Measurements from ENCODE around the gene IQCH. TPM values are rescaled to one million over a fixed set of nuclear protein-coding genes. Genes with fewer than 3 reads are reported as not detected.
"Not testable (repeated sequence)": the region's sequence is repeated elsewhere in the genome, so short reads cannot be mapped to it uniquely, and the experiment has no call there.

IQCH gene
- total RNA-seq, 2 experiments from 2014 or later: 0.98 to 1.9 TPM

DNA sequence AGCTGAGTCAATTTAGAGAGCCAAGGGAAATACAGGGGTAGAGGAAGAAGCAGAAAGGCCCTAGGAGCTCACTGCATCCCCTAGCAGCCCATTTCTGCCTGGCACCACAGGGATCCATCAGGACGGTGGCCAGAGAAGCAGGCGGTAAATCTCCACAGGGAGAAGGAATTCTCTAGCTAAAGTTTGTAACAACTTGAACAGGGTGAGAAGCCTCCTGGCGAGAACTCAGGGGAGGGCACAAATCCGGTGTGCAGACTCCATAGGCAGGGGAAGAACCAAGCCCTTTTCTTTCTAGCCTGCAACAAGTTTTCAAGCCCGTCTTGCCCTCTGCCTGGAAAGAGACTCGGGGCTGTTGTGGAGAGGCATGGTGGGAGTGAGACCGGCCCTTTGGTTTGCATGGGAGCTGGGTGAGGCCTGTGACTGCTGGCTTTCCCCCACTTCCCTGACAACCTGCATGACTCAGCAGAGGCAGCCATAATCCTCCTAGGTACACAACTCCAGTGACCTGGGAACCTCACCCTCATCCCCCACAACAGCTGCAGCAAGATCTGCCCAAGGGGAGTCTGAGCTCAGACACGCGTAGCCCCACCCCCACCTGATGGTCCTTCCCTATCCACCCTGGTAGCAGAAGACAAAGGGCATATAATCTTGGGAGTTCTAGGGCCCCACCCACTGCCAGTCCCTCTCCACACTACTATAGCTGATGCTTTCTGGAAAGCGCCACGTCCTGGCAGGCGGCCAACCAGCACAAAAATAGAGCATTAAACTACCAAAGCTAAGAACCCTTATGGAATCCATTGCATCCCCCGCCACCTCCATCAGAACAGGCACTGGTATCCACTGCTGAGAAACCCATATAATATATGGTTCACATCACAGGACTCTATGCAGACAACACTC lies 182.0 kb downstream of the IQCH start:
- H3K4me3 Mint-ChIP-seq; H3K9me3 Mint-ChIP-seq (ENCODE audit: low read depth); H3K27ac Mint-ChIP-seq; DNase-seq; H3K27me3 Mint-ChIP-seq; H3K36me3 Mint-ChIP-seq; H3K4me1 Mint-ChIP-seq; ATAC-seq: not testable (repeated sequence)
- CTCF ChIA-PET: interaction anchor here (1.8 kb wide), 1 partner anchor 490 kb away, joined by 4 read pairs; no protein-coding TSS in a partner anchor

DNA sequence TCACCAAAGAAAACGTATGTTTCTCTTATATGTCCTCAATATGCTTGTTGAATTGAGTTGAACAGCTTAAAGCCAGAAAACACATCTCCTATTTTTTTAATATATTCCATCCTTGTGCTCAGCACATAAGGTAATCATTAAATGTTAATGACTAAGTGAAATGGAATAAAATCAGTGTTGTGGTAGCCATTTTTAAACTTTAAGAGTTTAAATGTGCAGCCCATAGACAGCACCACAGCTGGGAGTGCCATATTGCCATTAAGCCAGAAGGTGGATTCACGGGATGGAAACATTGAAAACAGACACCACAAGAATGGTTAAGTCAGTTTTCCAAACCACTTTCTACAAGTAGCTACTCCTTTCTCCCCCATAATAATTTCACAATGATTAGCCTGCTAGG lies 189.5 kb downstream of the IQCH start:
- no peak overlapping the region for H3K27ac Mint-ChIP-seq
- no peaks in the 10 kb centered on the region for H3K27me3 Mint-ChIP-seq
- CTCF ChIA-PET: interaction anchor here (1.0 to 1.1 kb wide), 2 partner anchors 12 to 13 kb away, joined by 3 read pairs; no protein-coding TSS in a partner anchor
- ATAC-seq: no peak
- no peak overlapping the region for H3K4me3 Mint-ChIP-seq
- no peaks in the 10 kb centered on the region for H3K36me3 Mint-ChIP-seq
- no peak for DNase-seq
- no peaks in the 10 kb centered on the region for H3K4me1 Mint-ChIP-seq
- peaks cover 2% of the 10 kb centered on the region for H3K9me3 Mint-ChIP-seq (ENCODE audit: low read depth)

DNA sequence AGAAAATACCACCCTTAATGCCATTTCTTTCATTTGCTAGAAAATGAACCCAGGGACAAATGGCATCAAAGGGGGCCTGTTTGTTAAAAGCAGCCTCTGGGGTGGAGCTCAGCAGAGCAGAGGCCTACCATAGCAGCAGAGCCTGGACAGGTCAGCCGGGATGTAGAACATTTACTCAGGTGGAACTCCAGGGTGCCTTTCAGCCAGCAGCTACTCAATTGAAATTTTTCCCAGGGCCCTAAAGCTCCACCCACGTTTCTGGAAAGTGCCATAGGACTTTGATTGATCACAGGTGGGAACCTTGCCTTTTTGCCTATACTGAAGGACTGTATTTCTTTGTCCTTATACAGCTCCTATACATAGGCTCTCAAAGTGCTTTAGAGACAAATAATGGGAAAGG lies 191.9 kb downstream of the IQCH start:
- Mint-ChIP-seq H3K27ac (no peak overlapping the region), H3K36me3 (no peaks in the 10 kb centered on the region), H3K9me3 (ENCODE audit: low read depth) (peaks cover 2% of the 10 kb centered on the region), H3K4me3 (no peak overlapping the region), H3K27me3 (no peaks in the 10 kb centered on the region), H3K4me1 (no peaks in the 10 kb centered on the region)
- CTCF ChIA-PET: interaction anchor here (0.8 to 2.1 kb wide), 2 partner anchors 11 to 141 kb away, joined by 3 to 7 read pairs; no protein-coding TSS in a partner anchor
- DNase-seq (no peak), ATAC-seq (no peak)

DNA sequence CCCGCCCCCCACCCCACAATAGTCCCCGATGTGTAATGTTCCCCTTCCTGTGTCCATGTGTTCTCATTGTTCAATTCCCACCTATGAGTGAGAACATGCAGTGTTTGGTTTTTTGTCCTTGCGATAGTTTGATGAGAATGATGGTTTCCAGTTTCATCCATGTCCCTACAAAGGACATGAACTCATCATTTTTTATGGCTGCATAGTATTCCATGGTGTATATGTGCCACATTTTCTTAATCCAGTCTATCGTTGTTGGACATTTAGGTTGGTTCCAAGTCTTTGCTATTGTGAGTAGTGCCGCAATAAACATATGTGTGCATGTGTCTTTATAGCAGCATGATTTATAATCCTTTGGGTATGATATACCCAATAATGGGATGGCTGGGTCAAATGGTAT lies 193.8 kb downstream of the IQCH start:
- H3K27me3 Mint-ChIP-seq; H3K4me3 Mint-ChIP-seq; CTCF ChIA-PET; H3K4me1 Mint-ChIP-seq; DNase-seq; H3K27ac Mint-ChIP-seq; ATAC-seq; H3K9me3 Mint-ChIP-seq (ENCODE audit: low read depth); H3K36me3 Mint-ChIP-seq: not testable (repeated sequence)

DNA sequence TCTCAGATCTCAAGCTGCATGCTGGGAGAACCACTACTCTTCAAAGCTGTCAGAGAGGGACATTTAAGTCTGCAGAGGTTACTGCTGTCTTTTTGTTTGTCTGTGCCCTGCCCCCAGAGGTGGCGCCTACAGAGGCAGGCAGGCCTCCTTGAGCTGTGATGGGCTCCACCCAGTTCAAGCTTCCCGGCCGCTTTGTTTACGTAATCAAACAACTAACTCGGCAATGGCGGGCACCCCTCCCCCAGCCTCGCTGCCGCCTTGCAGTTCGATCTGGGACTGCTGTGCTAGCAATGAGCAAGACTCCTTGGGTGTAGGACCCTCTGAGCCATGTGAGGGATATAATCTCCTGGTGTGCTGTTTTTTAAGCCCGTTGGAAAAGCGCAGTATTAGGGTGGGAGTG lies 199.1 kb downstream of the IQCH start:
- H3K4me3 Mint-ChIP-seq: not testable (repeated sequence)

DNA sequence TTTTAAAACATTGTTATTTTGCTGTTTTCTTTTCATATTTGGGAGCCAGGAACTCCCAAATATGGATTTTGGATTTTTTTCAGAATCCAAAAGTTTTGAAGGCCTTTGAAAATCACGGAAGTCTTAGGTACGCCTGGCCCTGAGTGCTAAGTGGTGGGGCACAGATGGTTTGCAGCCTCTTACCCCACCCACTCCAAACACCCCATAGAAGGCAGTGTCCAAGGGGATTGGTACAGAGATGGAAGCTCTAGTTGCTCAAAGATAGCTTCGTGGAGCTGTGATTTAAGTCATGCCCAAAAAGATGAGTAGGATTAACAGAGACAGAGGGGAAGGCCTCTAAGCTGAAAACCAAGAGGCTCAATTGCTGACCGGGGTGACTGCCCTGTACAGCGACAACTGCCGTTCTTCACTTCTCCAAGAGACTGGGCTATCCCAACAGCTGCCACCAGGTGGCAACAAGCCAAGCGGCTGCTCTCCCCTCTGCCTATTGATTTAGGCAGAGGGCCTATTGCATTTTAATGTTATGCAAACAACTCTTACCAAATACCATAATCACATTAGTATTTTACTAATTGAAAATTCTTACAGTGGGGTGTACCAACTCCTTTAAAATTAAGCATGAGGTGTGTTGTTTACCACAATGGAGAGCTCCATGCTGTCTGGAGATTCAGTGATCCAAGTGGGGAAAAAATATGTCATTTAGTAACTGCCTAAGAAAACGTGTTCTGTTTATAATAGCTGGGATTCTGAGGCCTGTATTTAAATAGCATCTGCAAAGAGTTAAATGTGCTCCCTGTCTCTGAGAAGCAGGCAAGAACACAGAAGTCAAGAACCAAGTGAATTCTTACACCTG lies 202.3 kb downstream of the IQCH start:
- no peaks in the 10 kb centered on the region for H3K36me3 Mint-ChIP-seq
- peaks cover 2% of the 10 kb centered on the region for H3K4me1 Mint-ChIP-seq
- H3K4me3 Mint-ChIP-seq: no peak overlapping the region
- DNase-seq (peak; percentile 88), ATAC-seq (peak; percentile 82)
- CTCF ChIA-PET: interaction anchor here (0.8 to 6.0 kb wide), 14 partner anchors 9 to 384 kb away, joined by 3 to 71 read pairs (median 3); partner anchors contain the start of genes C15orf61 and RNU6-1
- no peaks in the 10 kb centered on the region for H3K9me3 Mint-ChIP-seq (ENCODE audit: low read depth)
- H3K27me3 Mint-ChIP-seq: peaks cover 3% of the 10 kb centered on the region
- no peak overlapping the region for H3K27ac Mint-ChIP-seq

More for the DNA sequence above, 199.1 kb downstream of the IQCH start:
- H3K36me3 Mint-ChIP-seq; CTCF ChIA-PET; H3K27me3 Mint-ChIP-seq; H3K4me1 Mint-ChIP-seq; H3K9me3 Mint-ChIP-seq (ENCODE audit: low read depth); DNase-seq; ATAC-seq; H3K27ac Mint-ChIP-seq: not testable (repeated sequence)

DNA sequence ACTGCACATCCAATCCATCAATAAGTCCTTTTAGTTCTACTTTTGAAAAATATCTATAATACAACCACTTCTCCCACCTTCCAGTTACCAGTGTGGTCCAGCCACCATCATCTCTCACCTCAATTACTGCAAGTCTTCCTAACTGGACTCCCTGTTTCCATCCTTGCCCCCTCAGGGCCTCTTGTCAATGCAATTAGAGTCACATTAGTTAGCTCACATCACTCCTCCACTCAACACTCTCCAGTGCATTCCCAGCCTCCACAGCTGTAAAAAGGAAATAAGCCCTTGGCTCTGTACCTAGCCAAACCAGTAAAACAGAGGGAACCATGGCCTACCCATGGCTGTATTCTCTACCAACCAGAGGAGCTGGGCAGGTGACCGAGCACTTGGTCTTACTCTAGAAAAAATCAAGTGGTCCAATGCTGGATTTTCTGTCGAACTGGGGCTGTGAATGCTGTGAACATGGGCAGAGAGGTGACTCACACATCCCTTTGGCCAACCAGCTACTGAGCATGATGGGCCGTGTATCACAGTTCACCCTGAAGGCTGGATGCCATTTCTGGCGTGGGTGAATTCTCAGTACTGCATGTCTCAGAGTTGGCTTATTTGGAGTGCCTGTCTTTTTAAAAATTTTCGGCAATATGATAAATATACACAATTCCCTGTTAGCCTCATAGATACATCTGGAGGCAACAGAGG lies 203.9 kb downstream of the IQCH start:
- ATAC-seq (no peak), DNase-seq (no peak)
- H3K9me3 Mint-ChIP-seq (ENCODE audit: low read depth): no peaks in the 10 kb centered on the region
- peaks cover 3% of the 10 kb centered on the region for H3K27me3 Mint-ChIP-seq
- H3K4me3 Mint-ChIP-seq: no peak overlapping the region
- peaks cover 2% of the 10 kb centered on the region for H3K4me1 Mint-ChIP-seq
- H3K36me3 Mint-ChIP-seq: no peaks in the 10 kb centered on the region
- CTCF ChIA-PET: interaction anchor here (1.1 to 6.0 kb wide), 3 partner anchors 9 to 382 kb away, joined by 3 to 71 read pairs (median 5); no protein-coding TSS in a partner anchor
- H3K27ac Mint-ChIP-seq: no peak overlapping the region

DNA sequence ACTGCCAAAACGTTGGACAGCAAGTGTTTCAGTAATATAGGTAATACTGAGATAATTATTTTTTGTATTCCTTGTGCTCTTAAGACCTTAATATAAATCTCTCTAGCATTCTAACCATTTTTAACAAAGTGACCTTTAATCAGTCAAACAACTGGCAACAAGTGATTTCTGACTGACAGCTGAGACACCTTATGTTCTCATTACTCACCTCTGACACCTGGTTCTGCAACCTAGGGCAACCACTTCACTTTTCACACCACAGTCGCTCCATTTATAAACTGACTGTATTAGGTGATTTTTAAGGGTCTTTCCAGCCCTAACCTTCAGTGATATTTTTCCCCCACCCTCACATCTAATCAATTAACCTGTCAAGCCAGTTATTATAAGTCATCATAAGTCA lies 205.9 kb downstream of the IQCH start:
- CTCF ChIA-PET: interaction anchor here (6.0 kb wide), 1 partner anchor 376 kb away, joined by 71 read pairs; no protein-coding TSS in a partner anchor
- no peak for DNase-seq
- no peak overlapping the region for H3K4me3 Mint-ChIP-seq
- no peaks in the 10 kb centered on the region for H3K36me3 Mint-ChIP-seq
- no peaks in the 10 kb centered on the region for H3K9me3 Mint-ChIP-seq (ENCODE audit: low read depth)
- ATAC-seq: no peak
- peaks cover 3% of the 10 kb centered on the region for H3K27me3 Mint-ChIP-seq
- H3K27ac Mint-ChIP-seq: no peak overlapping the region
- H3K4me1 Mint-ChIP-seq: peaks cover 2% of the 10 kb centered on the region

DNA sequence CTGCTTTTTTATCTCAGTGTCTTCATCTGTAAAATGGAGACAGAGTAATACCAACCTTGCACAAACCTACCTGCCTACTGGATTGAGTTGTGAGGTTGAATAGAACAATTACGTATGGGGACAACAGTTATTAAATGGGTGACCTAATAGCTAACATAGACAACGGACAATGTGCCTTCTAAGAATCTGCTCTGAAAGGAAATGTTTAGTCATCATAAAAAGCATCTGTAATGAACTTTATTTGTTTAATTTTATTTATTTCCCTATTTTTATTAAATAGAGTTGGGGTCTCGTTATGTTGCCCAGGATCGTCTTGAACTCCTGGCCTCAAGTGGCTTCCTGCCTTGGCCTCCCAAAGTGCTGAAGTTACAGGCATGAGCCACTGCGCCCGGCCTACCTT lies 207.1 kb downstream of the IQCH start:
- ATAC-seq (no peak), DNase-seq (no peak)
- Mint-ChIP-seq H3K4me1 (peaks cover 1% of the 10 kb centered on the region), H3K4me3 (no peak overlapping the region), H3K27ac (no peak overlapping the region), H3K27me3 (no peaks in the 10 kb centered on the region), H3K36me3 (no peaks in the 10 kb centered on the region), H3K9me3 (ENCODE audit: low read depth) (no peaks in the 10 kb centered on the region)
- CTCF ChIA-PET: interaction anchor here (0.7 kb wide), 1 partner anchor 87 kb away, joined by 3 read pairs; no protein-coding TSS in a partner anchor

DNA sequence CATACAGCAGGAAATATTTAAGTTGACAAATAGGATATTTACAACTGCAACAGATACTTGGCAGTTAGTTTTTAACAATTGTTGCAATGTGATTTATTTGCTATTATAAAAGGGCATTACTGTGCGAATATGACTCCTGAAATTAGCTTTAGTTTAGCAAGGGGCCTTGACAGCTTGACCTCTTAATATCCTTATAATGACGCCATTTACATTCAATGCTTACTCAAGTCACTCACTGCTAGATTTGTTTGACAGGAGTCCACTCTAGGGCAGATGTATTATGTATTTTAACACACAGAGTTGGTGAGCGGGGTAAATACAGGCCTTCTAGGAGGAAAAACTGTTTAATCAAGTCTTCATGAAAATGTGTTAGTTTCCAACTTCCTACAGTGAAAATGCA lies 208.3 kb downstream of the IQCH start:
- CTCF ChIA-PET: interaction anchor here (1.2 kb wide), 1 partner anchor 374 kb away, joined by 4 read pairs; no protein-coding TSS in a partner anchor
- Mint-ChIP-seq H3K27ac (no peak overlapping the region), H3K4me1 (no peaks in the 10 kb centered on the region), H3K36me3 (no peaks in the 10 kb centered on the region), H3K27me3 (no peaks in the 10 kb centered on the region), H3K9me3 (ENCODE audit: low read depth) (no peaks in the 10 kb centered on the region), H3K4me3 (no peak overlapping the region)
- ATAC-seq (no peak), DNase-seq (no peak)

DNA sequence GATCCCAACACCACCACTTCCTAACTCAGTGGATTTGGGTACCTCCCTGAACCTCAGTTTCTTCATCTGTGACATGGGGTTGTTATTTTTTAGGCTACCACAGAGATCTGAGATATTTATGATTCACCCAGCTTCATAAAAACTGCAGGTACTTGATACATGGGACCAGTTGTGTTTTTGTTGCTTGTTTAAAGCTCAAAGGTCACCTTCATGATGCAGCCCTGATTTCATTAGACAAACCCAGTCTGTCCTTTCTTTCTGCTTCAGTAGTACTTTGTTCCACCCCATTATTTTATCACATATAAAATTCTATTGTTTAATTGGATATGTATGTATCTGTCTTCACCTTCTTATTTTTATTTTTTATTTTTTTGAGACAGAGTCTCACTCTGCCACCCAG lies 208.9 kb downstream of the IQCH start:
- Mint-ChIP-seq H3K36me3 (no peaks in the 10 kb centered on the region), H3K4me3 (no peak overlapping the region), H3K27me3 (no peaks in the 10 kb centered on the region), H3K9me3 (ENCODE audit: low read depth) (no peaks in the 10 kb centered on the region), H3K27ac (no peak overlapping the region), H3K4me1 (no peaks in the 10 kb centered on the region)
- DNase-seq: no peak
- no peak for ATAC-seq
- CTCF ChIA-PET: interaction anchor here (1.2 kb wide), 1 partner anchor 373 kb away, joined by 4 read pairs; no protein-coding TSS in a partner anchor

DNA sequence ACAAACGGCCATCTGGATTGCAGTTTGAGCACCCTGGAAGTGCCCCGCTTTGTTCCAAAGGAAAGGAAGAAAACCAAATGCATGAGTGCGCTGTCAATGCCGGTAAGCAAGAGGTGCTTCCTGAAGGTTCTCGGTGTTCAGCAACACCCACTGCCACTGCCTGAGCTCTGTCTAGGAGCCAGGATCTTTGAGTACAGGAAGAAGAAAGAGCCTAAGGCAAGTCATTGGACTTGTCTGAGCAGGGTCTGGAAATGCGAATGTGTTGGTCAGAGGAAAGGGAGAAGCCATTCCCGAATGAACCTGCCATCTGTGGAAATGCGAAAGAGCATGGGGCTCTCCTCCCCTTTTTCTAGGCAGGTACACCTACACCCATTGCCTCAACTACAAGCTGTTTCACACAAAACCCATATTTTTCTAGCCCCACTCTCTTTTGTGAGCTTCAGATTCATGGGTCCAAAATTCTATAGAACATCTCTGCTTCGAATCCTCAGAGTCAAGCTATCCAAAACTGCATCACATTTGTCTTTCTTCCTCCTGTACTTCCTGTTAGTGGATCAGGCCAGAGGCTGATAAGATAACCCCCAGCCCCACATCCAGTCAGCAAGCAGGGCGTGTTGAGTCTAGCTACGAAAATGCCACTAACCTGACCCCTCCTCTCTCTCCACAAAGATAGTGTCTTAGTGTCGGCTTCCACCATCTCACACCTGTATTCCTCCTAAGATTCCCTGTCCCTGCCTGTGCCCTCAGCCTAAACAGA lies 210.8 kb downstream of the IQCH start:
- Mint-ChIP-seq H3K27me3 (no peaks in the 10 kb centered on the region), H3K9me3 (ENCODE audit: low read depth) (no peaks in the 10 kb centered on the region), H3K4me1 (no peaks in the 10 kb centered on the region), H3K4me3 (no peak overlapping the region), H3K36me3 (no peaks in the 10 kb centered on the region), H3K27ac (no peak overlapping the region)
- CTCF ChIA-PET: interaction anchor here (1.2 kb wide), 2 partner anchors 9 to 371 kb away, joined by 4 to 7 read pairs; no protein-coding TSS in a partner anchor
- ATAC-seq: no peak
- DNase-seq: no peak
